Fibroblast of lung (primary cell): ENCODE results near the gene MKI67. TPM values are rescaled to one million over a fixed set of nuclear protein-coding genes. Genes with fewer than 3 reads are reported as not detected.

ENCODE experiments used
- DNase-seq, 2 donors: peaks; one replicate each; pipeline versions ENCODE4 v3.0.0 to v3.0.0-alpha.2; 2010; ENCODE audit warnings: low read depth in 2 of 2
- H2AFZ ChIP-seq: 2 replicates; pipeline ENCODE4 v1.5.1; 2012; ENCODE audit warnings: low read length, control low read depth, inconsistent platforms
- H3K27ac ChIP-seq: 2 replicates; pipeline ENCODE4 v1.5.1; 2011; ENCODE audit warnings: low read length, control low read depth; ENCODE audit not compliant: insufficient read depth
- H3K27me3 ChIP-seq: 2 replicates; pipeline ENCODE4 v1.5.1; 2011; ENCODE audit warnings: mild to moderate bottlenecking, low read length; ENCODE audit not compliant: control insufficient read depth, insufficient read depth
- H3K36me3 ChIP-seq: 2 replicates; pipeline ENCODE4 v1.5.1; 2011; ENCODE audit warnings: low read length; ENCODE audit not compliant: control insufficient read depth, insufficient read depth
- H3K4me1 ChIP-seq: 2 replicates; pipeline ENCODE4 v1.5.1; 2011; ENCODE audit warnings: low read length; ENCODE audit not compliant: control insufficient read depth, insufficient read depth; ENCODE audit errors: extremely low read depth
- H3K4me2 ChIP-seq: 2 replicates; pipeline ENCODE4 v1.5.1; 2011; ENCODE audit warnings: low read length, control low read depth; ENCODE audit not compliant: insufficient read depth; ENCODE audit errors: extremely low read depth
- H3K4me3 ChIP-seq, 4 experiments: fragments of 200-600 bp in 1 of 4; sonication (generic) in 1 of 4; replicated peaks in 1 of 4; 2 replicates each; pipeline ENCODE4 v1.5.1; 2011 to 2016; ENCODE audit warnings: low read length in 4 of 4, low read depth in 3 of 4, mild to moderate bottlenecking in 3 of 4, control low read depth in 2 of 4, inconsistent platforms in 1 of 4, mixed read lengths in 1 of 4; ENCODE audit not compliant: insufficient read depth in 1 of 4; ENCODE audit errors: control extremely low read depth in 1 of 4
- H3K79me2 ChIP-seq: 2 replicates; pipeline ENCODE4 v1.5.1; 2012; ENCODE audit warnings: mild to moderate bottlenecking, low read length, inconsistent platforms; ENCODE audit not compliant: control insufficient read depth, insufficient read depth
- H3K9ac ChIP-seq: 2 replicates; pipeline ENCODE4 v1.5.1; 2011; ENCODE audit warnings: mild to moderate bottlenecking, low read length, control low read depth; ENCODE audit not compliant: insufficient read depth
- H3K9me3 ChIP-seq: 2 replicates; pipeline ENCODE4 v1.5.1; 2012; ENCODE audit warnings: low read depth, low read length; ENCODE audit not compliant: control insufficient read depth, insufficient read depth
- H4K20me1 ChIP-seq: 2 replicates; pipeline ENCODE4 v1.5.1; 2011; ENCODE audit warnings: low read length; ENCODE audit not compliant: control insufficient read depth, insufficient read depth; ENCODE audit errors: extremely low read depth
- EZH2 ChIP-seq: IDR thresholded peaks from 2 replicates; pipeline ENCODE4 v1.5.1; 2012; ENCODE audit warnings: low read length, control low read depth, mild to moderate bottlenecking; ENCODE audit errors: missing control alignments
- polyA plus RNA-seq, 2 donors: library from polyadenylated mRNA; depleted of rRNA in 1 of 2; stranded (reverse) in 1 of 2; unstranded in 1 of 2; fragments of >200 nt; gene quantifications; 2 replicates each; pipeline ENCODE4 v1.2.1, GENCODE V29; 2011 to 2012; ENCODE audit warnings: missing spikeins in 1 of 2
- total RNA-seq: library from RNA; depleted of rRNA; stranded (reverse); fragments of >200 nt; gene quantifications from 2 replicates; pipeline ENCODE4 v1.2.1, GENCODE V29; 2014
- TF ChIP-seq, protein P1 (sequence below), 2 donors: IDR thresholded peaks in 1 of 2; conservative IDR thresholded peaks in 1 of 2; 1 replicate in 1 of 2; 2 replicates in 1 of 2; pipeline ENCODE4 v1.5.1; 2011 to 2012; ENCODE audit warnings: low read length in 2 of 2, control low read depth in 1 of 2, inconsistent platforms in 1 of 2, low read depth in 1 of 2, mild to moderate bottlenecking in 1 of 2

The MKI67 gene
- total and polyA plus RNA-seq, 2 donors (not counting 1 experiment from before 2014, with no cell fraction given): 4.3 to 6.4 TPM

DNA sequence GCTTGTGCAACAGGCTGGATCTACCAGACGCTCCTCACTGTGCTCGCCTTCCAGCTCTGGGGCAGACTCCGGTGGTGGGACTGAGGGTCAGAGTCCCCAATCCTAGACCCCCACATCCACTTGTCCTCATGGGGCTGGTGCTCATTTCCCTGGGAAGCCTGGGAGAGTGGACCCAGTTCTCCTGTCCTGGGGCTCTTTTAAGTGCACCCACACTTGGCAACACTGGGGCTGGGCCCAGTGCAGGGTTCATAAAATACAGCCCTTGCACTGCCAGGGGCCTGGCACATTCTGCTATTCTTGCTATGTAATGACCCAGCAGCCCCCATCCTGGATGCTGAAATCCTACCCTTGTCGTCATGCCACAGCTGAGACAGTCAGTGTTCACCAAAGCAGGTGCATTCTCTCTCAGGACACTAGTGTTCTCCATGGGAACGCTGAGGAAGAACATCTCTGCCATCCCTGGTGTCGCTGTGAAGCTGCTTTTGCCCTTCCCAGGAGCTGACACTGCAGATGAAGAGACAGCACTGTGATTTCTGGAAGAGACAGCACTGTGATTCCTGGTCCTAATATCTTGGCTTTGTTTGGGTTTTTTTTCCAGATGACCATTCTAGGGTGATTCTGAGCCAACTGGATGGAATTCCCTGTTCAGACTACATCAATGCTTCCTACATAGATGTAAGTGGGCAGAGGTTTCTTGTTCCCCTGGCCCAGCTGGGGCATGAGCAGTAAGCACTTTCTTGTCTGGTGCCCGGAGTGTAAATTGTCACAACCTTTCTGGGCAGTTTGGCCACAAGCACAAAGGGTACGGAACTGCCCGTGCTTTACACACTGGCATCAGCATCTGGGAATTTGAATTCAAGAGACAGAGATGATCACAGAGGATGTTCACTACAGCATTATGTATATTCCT lies 65.6 kb downstream of the MKI67 start:
- Histone ChIP-seq H3K79me2 (no peaks in the 10 kb centered on the region), H2AFZ (no peak overlapping the region), H4K20me1 (no peaks in the 10 kb centered on the region), H3K4me3 (no peak overlapping the region), H3K9ac (no peak overlapping the region), H3K4me1 (peaks cover 5% of the 10 kb centered on the region), H3K36me3 (no peaks in the 10 kb centered on the region), H3K27me3 (no peaks in the 10 kb centered on the region), H3K27ac (no peak overlapping the region), H3K4me2 (no peak overlapping the region), H3K9me3 (no peaks in the 10 kb centered on the region)
- TF ChIP-seq, protein P1, sequence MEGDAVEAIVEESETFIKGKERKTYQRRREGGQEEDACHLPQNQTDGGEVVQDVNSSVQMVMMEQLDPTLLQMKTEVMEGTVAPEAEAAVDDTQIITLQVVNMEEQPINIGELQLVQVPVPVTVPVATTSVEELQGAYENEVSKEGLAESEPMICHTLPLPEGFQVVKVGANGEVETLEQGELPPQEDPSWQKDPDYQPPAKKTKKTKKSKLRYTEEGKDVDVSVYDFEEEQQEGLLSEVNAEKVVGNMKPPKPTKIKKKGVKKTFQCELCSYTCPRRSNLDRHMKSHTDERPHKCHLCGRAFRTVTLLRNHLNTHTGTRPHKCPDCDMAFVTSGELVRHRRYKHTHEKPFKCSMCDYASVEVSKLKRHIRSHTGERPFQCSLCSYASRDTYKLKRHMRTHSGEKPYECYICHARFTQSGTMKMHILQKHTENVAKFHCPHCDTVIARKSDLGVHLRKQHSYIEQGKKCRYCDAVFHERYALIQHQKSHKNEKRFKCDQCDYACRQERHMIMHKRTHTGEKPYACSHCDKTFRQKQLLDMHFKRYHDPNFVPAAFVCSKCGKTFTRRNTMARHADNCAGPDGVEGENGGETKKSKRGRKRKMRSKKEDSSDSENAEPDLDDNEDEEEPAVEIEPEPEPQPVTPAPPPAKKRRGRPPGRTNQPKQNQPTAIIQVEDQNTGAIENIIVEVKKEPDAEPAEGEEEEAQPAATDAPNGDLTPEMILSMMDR (conservative IDR thresholded peaks at IDR 0.05 in 1 of 2, IDR thresholded peaks at IDR 0.05 in 1 of 2; ENCODE audit: low read depth in 1 of 2, low read length in 2 of 2): no peak
- TF ChIP-seq EZH2: no peak
- no peak for DNase-seq

DNA sequence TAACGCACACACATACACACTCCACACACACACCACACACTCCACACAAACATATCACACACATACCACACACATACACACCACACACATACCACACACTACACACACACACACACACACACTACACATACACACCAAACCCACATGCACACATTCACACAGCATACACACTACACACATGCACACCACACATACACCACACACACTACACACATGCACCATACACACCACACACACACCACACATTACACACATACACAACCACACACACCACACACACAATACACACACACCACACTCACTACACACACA lies 66.3 kb downstream of the MKI67 start:
- H3K4me3 ChIP-seq: no peak overlapping the region

DNA sequence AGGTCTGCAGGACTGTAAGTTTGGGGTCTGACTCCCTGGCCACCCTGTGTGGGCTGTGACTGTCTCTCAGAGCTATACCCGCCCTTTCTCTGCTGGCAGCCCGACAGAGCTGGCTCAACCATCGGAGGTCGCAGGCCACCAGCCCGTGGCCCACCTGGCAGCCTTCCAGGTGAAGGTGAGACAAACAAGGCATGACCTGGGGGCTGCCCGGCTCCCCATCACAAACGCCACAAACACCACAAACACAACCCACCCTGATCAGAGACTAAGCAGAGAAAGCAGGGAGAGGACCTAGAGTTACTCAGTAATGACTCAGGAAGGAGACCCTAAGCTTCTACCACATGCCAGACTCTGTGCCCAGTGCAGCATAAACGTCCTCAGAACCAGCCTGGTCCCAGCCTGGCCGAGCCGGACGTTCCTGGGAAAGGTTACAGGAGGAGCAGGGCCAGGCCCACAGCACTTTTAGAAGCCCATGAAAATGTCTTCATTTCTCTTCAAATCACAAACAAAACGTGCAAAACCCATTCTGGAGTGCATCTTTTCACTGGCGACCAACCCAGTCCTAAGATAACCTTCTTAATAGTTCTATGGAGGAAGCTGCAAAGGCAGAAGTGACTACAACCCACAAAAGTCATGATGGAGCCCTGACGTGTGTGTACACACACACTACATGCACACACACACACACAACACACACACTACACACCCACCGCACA lies 66.8 kb downstream of the MKI67 start:
- no peak for DNase-seq
- Histone ChIP-seq H3K27me3 (no peaks in the 10 kb centered on the region), H3K4me1 (peaks cover 2% of the 10 kb centered on the region), H3K36me3 (no peaks in the 10 kb centered on the region), H3K9me3 (no peaks in the 10 kb centered on the region), H3K4me2 (no peak overlapping the region), H3K4me3 (no peak overlapping the region), H3K27ac (no peak overlapping the region), H3K9ac (no peak overlapping the region), H2AFZ (no peak overlapping the region), H3K79me2 (no peaks in the 10 kb centered on the region), H4K20me1 (no peaks in the 10 kb centered on the region)
- TF ChIP-seq, protein P1 (conservative IDR thresholded peaks at IDR 0.05 in 1 of 2, IDR thresholded peaks at IDR 0.05 in 1 of 2; ENCODE audit: low read depth in 1 of 2, low read length in 2 of 2): no peak
- no peak for TF ChIP-seq EZH2

More for the DNA sequence above, 66.3 kb downstream of the MKI67 start:
- Histone ChIP-seq H3K27me3 (no peaks in the 10 kb centered on the region), H2AFZ (no peak overlapping the region), H3K4me1 (peaks cover 4% of the 10 kb centered on the region), H3K27ac (no peak overlapping the region), H3K4me2 (no peak overlapping the region), H3K9ac (no peak overlapping the region), H3K79me2 (no peaks in the 10 kb centered on the region), H3K9me3 (no peaks in the 10 kb centered on the region), H3K36me3 (no peaks in the 10 kb centered on the region), H4K20me1 (no peaks in the 10 kb centered on the region)
- TF ChIP-seq EZH2: no peak
- TF ChIP-seq, protein P1 (conservative IDR thresholded peaks at IDR 0.05 in 1 of 2, IDR thresholded peaks at IDR 0.05 in 1 of 2; ENCODE audit: low read depth in 1 of 2, low read length in 2 of 2): no peak
- no peak for DNase-seq
